Suprapubic skin (tissue), 3 donors: ENCODE measurements around the gene IL22RA2.

Experiments used
- CTCF ChIP-seq, 2 donors: fragments of 200-600 bp in 1 of 2; fragments of 450-650 bp in 1 of 2; sonication (generic) in 1 of 2; IDR thresholded peaks; one replicate each; pipeline ENCODE4 v1.5.1; 2016 to 2019; ENCODE audit warnings: antibody characterized with exemption in 2 of 2, mild to moderate bottlenecking in 1 of 2, moderate library complexity in 1 of 2
- EP300 ChIP-seq: sonication (generic); formaldehyde crosslinking; IDR thresholded peaks from one replicate; pipeline ENCODE4 v1.6.1; 2017; ENCODE audit warnings: antibody characterized with exemption
- POLR2A ChIP-seq, 2 donors: fragments of 450-650 bp; IDR thresholded peaks; one replicate each; pipeline ENCODE4 v1.6.1; 2017; ENCODE audit warnings: antibody characterized with exemption in 2 of 2, mild to moderate bottlenecking in 2 of 2, moderate library complexity in 2 of 2

- no peak for TF ChIP-seq CTCF (IDR thresholded peaks at IDR 0.05)
- no peak for TF ChIP-seq POLR2A (IDR thresholded peaks at IDR 0.05)
- TF ChIP-seq EP300: no peak
Measured at GRCh38 chr6:137095651-137096238, 77.7 kb downstream of the IL22RA2 start.
